HG03196 (cell line): ENCODE results near the gene LTBR.

ENCODE experiments used
- ATAC-seq: cut with Tn5 transposase; IDR thresholded peaks from one replicate; pipeline ENCODE4 v1.9.1; 2021; ENCODE audit not compliant: unreplicated experiment

The LTBR gene

GRCh38 chr12:6382371-6382770 lies 1.6 kb upstream of the LTBR start:
- no peak for ATAC-seq

DNA sequence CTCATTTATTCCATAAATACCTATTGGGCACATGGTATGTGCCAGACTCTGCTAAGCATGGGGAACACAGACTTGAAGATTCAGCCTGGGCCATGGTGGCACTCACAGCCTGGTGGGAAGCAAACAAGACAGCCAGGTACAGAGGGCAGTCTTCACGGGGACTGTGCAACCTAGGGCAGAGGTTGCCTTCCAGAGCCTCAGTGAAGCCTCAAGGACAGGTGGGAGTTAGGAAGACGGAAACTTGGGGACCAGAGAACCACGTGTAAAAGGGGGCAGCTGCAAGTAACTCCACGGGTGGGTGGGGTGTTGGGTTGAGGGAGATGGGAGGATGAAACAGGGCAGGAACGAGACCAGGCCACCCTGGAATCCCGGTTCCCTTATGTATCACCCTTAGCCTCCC lies 980 bp upstream of the LTBR start:
- no peak for ATAC-seq

GRCh38 chr12:6384499-6385436 lies 806 bp downstream of the LTBR start:
- no peak for ATAC-seq

GRCh38 chr12:6386038-6386437 lies 2.1 kb downstream of the LTBR start:
- no peak for ATAC-seq

- ATAC-seq, result no peak
Measured at GRCh38 chr12:6386491-6386890, 2.5 kb downstream of the LTBR start.

GRCh38 chr12:6387541-6387940 lies 3.6 kb downstream of the LTBR start:
- no peak for ATAC-seq

- ATAC-seq, result no peak
Measured at GRCh38 chr12:6390084-6390799, 6.3 kb downstream of the LTBR start.

DNA sequence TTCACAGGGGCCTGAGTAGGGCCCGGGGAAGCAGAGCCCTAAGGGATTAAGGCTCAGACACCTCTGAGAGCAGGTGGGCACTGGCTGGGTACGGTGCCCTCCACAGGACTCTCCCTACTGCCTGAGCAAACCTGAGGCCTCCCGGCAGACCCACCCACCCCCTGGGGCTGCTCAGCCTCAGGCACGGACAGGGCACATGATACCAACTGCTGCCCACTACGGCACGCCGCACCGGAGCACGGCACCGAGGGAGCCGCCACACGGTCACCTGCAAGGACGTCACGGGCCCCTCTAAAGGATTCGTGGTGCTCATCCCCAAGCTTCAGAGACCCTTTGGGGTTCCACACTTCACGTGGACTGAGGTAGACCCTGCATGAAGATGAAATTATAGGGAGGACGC lies 7.1 kb downstream of the LTBR start:
- ATAC-seq, result no peak

GRCh38 chr12:6392504-6392903 lies 8.5 kb downstream of the LTBR start:
- ATAC-seq, result no peak

DNA sequence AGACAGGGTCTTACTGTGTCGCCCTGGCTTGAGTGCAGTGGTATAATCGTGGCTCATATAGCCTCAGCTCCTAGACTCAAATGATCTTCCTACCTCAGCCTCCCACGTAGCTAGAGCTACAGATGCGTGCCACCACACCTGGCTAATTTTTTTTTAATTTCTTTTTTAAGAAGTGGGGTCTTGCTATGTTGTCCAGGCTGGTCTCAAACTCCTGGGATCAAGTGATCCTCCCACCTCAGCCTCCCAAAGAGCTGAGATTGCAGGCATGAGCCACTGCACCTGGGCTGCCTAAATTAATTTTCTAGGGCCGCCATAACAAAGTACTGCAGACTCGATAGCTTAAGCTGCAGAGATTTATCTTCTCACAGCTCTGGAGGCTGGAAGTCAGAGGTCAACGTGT lies 9.1 kb downstream of the LTBR start:
- no peak for ATAC-seq

DNA sequence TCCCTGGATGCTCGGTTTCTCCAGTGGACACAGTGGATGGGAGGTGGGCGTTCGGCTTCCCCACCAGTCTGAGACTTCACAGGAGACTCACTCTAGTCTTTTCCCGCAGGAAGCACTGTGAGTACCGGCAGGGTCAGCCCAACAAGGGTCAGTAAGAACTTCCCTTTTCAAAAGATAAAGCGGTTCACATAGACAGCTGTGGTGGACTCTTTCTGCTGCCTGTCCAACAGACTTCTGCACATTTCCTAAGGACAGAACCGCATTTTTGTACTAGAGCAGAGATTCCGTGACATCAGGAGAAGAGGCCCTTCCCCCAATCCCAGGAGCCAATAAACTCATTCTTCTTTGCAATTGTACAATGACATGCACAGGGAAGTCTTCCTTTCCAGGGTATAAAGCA lies 10.4 kb downstream of the LTBR start:
- ATAC-seq, result no peak

DNA sequence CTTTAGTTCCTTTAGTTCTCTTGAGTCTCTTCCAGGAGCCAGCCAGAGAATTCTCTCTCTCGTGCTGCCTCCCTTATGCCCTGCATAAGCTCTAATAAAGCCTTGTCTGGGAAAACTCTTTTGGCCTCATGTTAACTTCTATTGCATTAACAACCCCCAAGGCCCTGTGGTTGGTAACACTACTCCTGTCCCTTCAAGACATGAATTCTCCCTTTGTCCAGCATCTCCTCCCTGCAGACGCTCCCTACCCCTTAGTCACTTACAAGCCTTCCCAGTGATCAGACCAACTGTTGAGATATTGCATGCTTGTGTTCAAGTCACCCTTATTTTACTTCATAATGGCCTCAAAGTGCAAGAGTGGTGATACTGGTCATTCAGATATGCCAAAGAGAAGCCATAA lies 12.1 kb downstream of the LTBR start:
- no peak for ATAC-seq

DNA sequence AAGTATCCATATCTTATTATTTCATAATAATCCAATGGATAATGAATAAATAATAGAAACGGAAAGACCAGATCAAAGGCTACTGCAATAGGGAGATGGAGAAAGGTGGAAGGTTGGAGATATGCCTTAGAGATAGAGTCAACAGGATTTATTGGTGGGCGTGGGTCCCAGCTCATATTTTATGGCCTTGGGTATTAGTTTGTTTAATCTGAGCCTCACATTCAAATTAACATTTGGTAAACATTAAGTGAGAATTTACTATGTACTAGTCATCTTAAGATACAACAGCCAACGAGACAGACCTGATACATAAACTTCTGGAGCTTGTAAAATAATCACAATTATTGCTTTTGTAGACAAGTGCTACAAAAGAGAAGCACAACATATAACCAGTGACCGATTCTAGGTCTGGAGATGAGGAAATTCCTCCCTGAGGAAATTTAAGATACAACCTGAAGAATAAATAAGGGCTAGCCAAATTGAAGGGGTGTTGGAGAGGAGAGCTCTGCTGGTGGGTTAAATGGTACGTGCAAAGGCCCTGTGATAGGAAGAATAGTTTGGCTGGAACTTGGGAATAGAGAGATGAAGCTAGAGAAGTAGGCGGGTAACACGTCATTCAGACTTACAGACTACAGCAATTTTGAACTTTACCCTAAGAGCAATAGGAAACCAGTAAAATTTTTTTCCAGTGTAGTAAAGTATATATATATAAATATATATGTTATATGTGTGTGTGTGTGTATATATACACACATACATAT lies 16.1 kb downstream of the LTBR start:
- ATAC-seq, result no peak

DNA sequence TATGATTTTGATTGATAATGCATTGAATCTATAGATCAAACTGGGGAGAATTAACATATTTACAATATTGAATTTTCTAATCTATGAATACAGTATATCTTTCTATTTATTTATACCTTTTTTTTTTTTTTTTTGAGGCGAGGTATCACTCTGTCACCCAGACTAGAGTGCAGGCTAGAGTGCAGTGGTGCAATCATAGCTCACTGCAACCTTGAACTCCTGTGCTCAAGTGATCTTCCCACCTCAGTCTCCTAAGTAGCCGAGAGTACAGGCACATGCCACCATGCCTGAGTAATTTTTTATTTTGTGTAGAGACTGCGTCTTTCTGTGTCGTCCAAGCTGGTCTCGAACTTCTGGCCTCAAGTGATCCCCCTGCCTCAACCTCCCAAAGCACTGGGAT lies 20.4 kb downstream of the LTBR start:
- ATAC-seq, result no peak

GRCh38 chr12:6405963-6406362 lies 22.0 kb downstream of the LTBR start:
- ATAC-seq, result no peak

- no peak for ATAC-seq
Measured at GRCh38 chr12:6407236-6407954, 23.4 kb downstream of the LTBR start.

DNA sequence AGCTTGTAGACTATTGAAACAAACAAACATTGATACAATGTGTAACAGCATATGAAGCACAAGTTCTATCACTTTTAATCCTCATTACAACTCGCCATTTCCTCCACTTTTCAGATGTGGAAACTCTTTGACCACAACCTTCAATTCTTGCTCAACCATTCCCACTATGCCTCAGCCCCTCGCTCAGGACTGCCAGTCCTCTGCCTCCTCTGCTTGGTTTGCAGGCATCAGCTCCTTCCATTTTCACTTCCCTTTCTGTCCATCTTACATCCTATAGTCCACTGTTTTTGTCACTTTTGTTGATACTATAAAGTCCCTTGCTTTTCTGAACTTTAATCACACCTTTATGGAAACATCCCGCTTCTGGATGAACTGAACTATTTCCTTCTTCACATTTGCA lies 32.6 kb downstream of the LTBR start:
- ATAC-seq, result no peak

DNA sequence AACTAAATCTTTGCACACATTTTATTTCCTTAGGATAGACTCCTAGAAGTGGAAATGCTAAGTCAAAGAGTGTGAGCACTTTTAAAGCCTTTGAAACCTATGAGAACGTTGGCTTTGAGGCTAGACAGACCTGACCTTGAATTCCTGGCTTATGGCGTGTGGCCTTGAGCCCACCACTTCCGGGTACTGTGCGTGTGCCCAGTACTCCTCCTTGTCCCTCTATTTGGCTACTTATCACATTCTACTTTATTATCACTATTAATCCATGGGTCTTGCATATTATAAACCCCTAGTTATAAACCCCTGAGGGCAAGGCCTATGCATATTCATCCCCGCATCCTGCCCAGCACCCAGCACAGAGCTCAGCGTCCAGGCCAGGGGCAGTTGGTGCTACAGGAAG lies 34.8 kb downstream of the LTBR start:
- no peak for ATAC-seq

DNA sequence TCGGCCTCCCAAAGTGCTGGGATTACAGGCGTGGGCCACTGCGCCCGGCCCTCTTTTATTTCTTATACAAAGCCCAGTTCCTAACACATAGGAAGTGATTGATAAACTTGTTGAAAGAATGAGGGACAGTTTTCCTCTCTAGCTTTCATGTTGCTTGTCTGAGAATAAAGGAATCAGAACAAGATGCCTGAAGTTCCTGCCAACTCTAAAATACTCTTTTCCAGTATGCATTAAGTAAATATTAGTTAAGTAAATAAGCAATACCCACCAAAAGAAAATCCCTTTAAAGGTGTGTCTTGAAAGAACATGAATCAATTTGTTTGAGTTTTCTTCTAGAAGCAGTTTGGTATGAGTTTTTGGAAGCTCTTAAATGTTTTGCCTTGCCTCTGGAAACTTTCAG lies 36.4 kb downstream of the LTBR start:
- no peak for ATAC-seq

- ATAC-seq, result peak; percentile 39
Measured at GRCh38 chr12:6423267-6424007, 39.5 kb downstream of the LTBR start.
